GM12878 (cell line): ENCODE data around the gene AOPEP.

Source experiments
- BCL11A ChIP-seq: IDR thresholded peaks from 2 replicates; pipeline ENCODE4 v1.6.1; 2011; ENCODE audit warnings: low read depth, low read length
- CBX5 ChIP-seq: sonication (generic); IDR thresholded peaks from 2 replicates; pipeline ENCODE4 v1.6.1; 2016; ENCODE audit warnings: low read depth, moderate library complexity, mild to moderate bottlenecking, inconsistent platforms
- CEBPB ChIP-seq, 2 experiments: fragments of 150-350 bp in 1 of 2; IDR thresholded peaks; 2 replicates each; pipeline ENCODE4 v1.6.1; 2012 to 2014; ENCODE audit warnings: low read depth in 2 of 2, low read length in 2 of 2, borderline replicate concordance in 1 of 2, inconsistent platforms in 1 of 2
- CHD4 ChIP-seq: fragments of 200-600 bp; sonication (generic); IDR thresholded peaks from 2 replicates; pipeline ENCODE4 v1.6.1; 2016; ENCODE audit warnings: mild to moderate bottlenecking
- JUND ChIP-seq: IDR thresholded peaks from 2 replicates; pipeline ENCODE4 v1.6.1; 2012; ENCODE audit warnings: low read depth, mild to moderate bottlenecking, low read length, improper control_type of control experiment, moderate library complexity
- MYC ChIP-seq: IDR thresholded peaks from 2 replicates; pipeline ENCODE4 v1.6.1; 2011; ENCODE audit warnings: mild to moderate bottlenecking, low read length, moderate library complexity, inconsistent platforms; ENCODE audit not compliant: insufficient read depth, insufficient replicate concordance, insufficient read length, severe bottlenecking
- RCOR1 ChIP-seq: conservative IDR thresholded peaks from 2 replicates; pipeline ENCODE4 v1.6.1; 2012; ENCODE audit warnings: low read depth, low read length, improper control_type of control experiment
- TF ChIP-seq, protein P1 (sequence below): IDR thresholded peaks from 2 replicates; pipeline ENCODE4 v1.6.1; 2012; ENCODE audit warnings: low read depth, low read length, improper control_type of control experiment
- TF ChIP-seq, protein P2 (sequence below), 3 experiments: IDR thresholded peaks in 2 of 3; conservative IDR thresholded peaks in 1 of 3; 2 replicates each; pipeline ENCODE4 v1.5.1; 2011; ENCODE audit warnings: low read depth in 3 of 3, low read length in 3 of 3, mild to moderate bottlenecking in 3 of 3, control low read depth in 2 of 3, moderate library complexity in 2 of 3, inconsistent platforms in 1 of 3, mixed read lengths in 1 of 3; ENCODE audit not compliant: control insufficient read depth in 2 of 3, insufficient read depth in 1 of 3; ENCODE audit errors: extremely low read depth in 1 of 3
- TF ChIP-seq, protein P3 (sequence below): fragments of 450-650 bp; IDR thresholded peaks from 2 replicates; pipeline ENCODE4 v1.6.1; 2017; ENCODE audit warnings: mild to moderate bottlenecking, low read depth, inconsistent platforms; ENCODE audit not compliant: poor library complexity, severe bottlenecking
- TF ChIP-seq, protein P4 (sequence below): fragments of 450-650 bp; IDR thresholded peaks from 2 replicates; pipeline ENCODE4 v1.6.1; 2018; ENCODE audit warnings: mild to moderate bottlenecking, low read depth, moderate library complexity; ENCODE audit not compliant: partially characterized antibody

DNA sequence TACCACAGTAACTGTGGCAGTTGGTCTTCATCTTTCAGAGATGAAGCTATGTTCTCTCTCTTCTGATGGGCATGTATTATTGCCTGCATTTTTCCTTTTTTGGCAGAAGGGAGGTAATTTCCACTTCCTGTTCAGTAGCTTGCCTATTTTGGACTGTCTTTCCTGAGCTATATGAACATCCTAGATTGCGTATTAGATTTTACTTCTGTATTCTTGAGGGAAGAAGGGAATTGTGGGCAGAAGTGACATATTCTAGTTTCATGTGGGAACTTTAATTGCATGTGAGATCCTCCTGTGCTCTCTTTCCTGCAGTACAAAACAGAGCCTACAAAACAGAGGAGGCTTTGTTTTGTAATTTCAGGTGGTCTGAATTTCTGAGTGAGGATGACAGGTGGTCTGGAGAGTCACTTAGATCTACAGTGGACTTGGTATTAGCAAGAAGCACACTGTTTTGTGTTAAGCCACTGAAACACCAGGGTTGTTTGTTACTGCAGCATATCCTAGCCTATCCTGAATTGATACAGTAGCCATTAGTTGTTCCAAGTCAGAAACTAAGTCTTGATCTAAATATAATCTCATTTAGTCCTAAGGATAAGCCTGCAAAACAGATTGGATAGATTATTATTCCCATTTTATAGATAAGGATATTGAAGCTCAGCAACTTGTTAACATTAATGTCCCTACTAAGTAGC lies 68.1 kb downstream of the AOPEP start:
- TF ChIP-seq CHD4 (no peak), MYC (no peak), RCOR1 (no peak), BCL11A (no peak), CEBPB (IDR thresholded peaks at IDR 0.05; ENCODE audit: borderline replicate concordance in 1 of 2, low read depth in 2 of 2, low read length in 2 of 2) (no peak), CBX5 (no peak), JUND (no peak)
- TF ChIP-seq, protein P1, sequence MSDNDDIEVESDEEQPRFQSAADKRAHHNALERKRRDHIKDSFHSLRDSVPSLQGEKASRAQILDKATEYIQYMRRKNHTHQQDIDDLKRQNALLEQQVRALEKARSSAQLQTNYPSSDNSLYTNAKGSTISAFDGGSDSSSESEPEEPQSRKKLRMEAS = no peak
- TF ChIP-seq, protein P2, sequence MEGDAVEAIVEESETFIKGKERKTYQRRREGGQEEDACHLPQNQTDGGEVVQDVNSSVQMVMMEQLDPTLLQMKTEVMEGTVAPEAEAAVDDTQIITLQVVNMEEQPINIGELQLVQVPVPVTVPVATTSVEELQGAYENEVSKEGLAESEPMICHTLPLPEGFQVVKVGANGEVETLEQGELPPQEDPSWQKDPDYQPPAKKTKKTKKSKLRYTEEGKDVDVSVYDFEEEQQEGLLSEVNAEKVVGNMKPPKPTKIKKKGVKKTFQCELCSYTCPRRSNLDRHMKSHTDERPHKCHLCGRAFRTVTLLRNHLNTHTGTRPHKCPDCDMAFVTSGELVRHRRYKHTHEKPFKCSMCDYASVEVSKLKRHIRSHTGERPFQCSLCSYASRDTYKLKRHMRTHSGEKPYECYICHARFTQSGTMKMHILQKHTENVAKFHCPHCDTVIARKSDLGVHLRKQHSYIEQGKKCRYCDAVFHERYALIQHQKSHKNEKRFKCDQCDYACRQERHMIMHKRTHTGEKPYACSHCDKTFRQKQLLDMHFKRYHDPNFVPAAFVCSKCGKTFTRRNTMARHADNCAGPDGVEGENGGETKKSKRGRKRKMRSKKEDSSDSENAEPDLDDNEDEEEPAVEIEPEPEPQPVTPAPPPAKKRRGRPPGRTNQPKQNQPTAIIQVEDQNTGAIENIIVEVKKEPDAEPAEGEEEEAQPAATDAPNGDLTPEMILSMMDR (IDR thresholded peaks at IDR 0.05 in 2 of 3, conservative IDR thresholded peaks at IDR 0.05 in 1 of 3; ENCODE audit: control insufficient read depth in 2 of 3, extremely low read depth in 1 of 3, insufficient read depth in 1 of 3, low read depth in 3 of 3, low read length in 3 of 3) = no peak
- TF ChIP-seq, protein P3, sequence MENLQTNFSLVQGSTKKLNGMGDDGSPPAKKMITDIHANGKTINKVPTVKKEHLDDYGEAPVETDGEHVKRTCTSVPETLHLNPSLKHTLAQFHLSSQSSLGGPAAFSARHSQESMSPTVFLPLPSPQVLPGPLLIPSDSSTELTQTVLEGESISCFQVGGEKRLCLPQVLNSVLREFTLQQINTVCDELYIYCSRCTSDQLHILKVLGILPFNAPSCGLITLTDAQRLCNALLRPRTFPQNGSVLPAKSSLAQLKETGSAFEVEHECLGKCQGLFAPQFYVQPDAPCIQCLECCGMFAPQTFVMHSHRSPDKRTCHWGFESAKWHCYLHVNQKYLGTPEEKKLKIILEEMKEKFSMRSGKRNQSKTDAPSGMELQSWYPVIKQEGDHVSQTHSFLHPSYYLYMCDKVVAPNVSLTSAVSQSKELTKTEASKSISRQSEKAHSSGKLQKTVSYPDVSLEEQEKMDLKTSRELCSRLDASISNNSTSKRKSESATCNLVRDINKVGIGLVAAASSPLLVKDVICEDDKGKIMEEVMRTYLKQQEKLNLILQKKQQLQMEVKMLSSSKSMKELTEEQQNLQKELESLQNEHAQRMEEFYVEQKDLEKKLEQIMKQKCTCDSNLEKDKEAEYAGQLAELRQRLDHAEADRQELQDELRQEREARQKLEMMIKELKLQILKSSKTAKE = no peak
- TF ChIP-seq, protein P4, sequence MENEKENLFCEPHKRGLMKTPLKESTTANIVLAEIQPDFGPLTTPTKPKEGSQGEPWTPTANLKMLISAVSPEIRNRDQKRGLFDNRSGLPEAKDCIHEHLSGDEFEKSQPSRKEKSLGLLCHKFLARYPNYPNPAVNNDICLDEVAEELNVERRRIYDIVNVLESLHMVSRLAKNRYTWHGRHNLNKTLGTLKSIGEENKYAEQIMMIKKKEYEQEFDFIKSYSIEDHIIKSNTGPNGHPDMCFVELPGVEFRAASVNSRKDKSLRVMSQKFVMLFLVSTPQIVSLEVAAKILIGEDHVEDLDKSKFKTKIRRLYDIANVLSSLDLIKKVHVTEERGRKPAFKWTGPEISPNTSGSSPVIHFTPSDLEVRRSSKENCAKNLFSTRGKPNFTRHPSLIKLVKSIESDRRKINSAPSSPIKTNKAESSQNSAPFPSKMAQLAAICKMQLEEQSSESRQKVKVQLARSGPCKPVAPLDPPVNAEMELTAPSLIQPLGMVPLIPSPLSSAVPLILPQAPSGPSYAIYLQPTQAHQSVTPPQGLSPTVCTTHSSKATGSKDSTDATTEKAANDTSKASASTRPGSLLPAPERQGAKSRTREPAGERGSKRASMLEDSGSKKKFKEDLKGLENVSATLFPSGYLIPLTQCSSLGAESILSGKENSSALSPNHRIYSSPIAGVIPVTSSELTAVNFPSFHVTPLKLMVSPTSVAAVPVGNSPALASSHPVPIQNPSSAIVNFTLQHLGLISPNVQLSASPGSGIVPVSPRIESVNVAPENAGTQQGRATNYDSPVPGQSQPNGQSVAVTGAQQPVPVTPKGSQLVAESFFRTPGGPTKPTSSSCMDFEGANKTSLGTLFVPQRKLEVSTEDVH = no peak
